ENCODE data around the gene PRUNE2. TPM values are rescaled to one million over a fixed set of nuclear protein-coding genes. Genes with fewer than 3 reads are reported as not detected.

Gene PRUNE2
- total RNA-seq, 1 donor from 2014 or later: under 0.01 TPM

DNA sequence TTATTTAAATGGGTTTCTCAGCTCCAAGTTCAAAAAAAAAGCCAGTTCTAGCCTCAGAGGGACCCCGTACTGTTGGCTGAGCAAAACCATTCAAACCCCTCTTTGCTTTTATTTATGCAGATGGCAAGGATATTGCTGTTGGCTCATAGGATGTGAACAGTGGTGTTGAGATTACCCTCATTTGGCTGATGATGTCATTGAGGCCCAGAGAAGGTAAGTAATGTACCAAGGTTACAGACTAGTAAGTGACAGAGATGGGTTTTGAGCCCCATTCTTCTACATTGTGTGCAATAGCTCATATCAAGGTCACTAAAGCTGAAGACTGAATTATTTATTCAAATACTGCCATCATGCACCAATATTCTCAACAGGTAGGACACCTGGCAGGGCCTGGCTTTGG lies 263.8 kb downstream of the PRUNE2 start:
- Histone ChIP-seq H3K4me3 (ENCODE audit: low read depth, low read length) (no peak overlapping the region), H3K36me3 (ENCODE audit: control insufficient read depth, insufficient read depth, low read length) (no peaks in the 10 kb centered on the region), H3K27me3 (ENCODE audit: control insufficient read depth, insufficient read depth, low read length) (no peaks in the 10 kb centered on the region)
- no peak for TF ChIP-seq CTCF (IDR thresholded peaks at IDR 0.05; ENCODE audit: insufficient read depth, low read length, severe bottlenecking)
- no peak for FAIRE-seq
- DNase-seq (ENCODE audit: low read depth): no peak

- no peaks in the 10 kb centered on the region for H3K36me3 ChIP-seq (ENCODE audit: control insufficient read depth, insufficient read depth, low read length)
- TF ChIP-seq CTCF (IDR thresholded peaks at IDR 0.05; ENCODE audit: insufficient read depth, low read length, severe bottlenecking): no peak
- no peak overlapping the region for H3K4me3 ChIP-seq (ENCODE audit: low read depth, low read length)
- H3K27me3 ChIP-seq (ENCODE audit: control insufficient read depth, insufficient read depth, low read length): no peaks in the 10 kb centered on the region
- DNase-seq (ENCODE audit: low read depth) (peak; percentile 30), FAIRE-seq (no peak)
These were observed 267.9 kb downstream of the PRUNE2 start for GRCh38 chr9:76638001-76638400.

- no peak overlapping the region for H3K4me3 ChIP-seq (ENCODE audit: low read depth, low read length)
- peak; percentile 58 for DNase-seq (ENCODE audit: low read depth)
- TF ChIP-seq CTCF (IDR thresholded peaks at IDR 0.05; ENCODE audit: insufficient read depth, low read length, severe bottlenecking): no peak
These were observed 268.5 kb downstream of the PRUNE2 start for GRCh38 chr9:76637416-76637815.

GRCh38 chr9:76634356-76635054 lies 271.4 kb downstream of the PRUNE2 start:
- no peaks in the 10 kb centered on the region for H3K36me3 ChIP-seq (ENCODE audit: control insufficient read depth, insufficient read depth, low read length)
- H3K27me3 ChIP-seq (ENCODE audit: control insufficient read depth, insufficient read depth, low read length): no peaks in the 10 kb centered on the region
- H3K4me3 ChIP-seq (ENCODE audit: low read depth, low read length): no peak overlapping the region
- TF ChIP-seq CTCF (IDR thresholded peaks at IDR 0.05; ENCODE audit: insufficient read depth, low read length, severe bottlenecking): no peak
- FAIRE-seq (no peak), DNase-seq (ENCODE audit: low read depth) (peak; percentile 80)

More at GRCh38 chr9:76637416-76637815, 268.5 kb downstream of the PRUNE2 start:
- Histone ChIP-seq H3K27me3 (ENCODE audit: control insufficient read depth, insufficient read depth, low read length) (no peaks in the 10 kb centered on the region), H3K36me3 (ENCODE audit: control insufficient read depth, insufficient read depth, low read length) (no peaks in the 10 kb centered on the region)
- FAIRE-seq: no peak

DNA sequence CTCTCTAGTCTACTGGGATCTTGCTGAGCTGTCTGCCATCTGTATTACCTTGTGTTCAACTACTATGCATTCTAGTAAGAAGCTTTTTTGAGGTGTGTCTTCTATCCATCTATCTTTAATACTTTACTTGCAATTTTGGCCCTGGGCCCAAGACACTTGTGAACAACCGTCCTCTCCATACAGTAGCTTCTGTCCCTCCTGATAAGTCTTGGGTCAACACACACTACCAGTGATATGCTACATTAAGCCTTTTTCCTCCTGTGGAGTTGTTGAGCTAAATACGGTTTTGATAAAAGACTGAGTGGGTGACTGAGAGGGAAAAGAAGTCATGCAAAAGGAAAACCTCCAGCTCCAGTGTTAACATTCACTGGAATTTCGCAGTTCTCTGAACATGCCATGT lies 275.0 kb downstream of the PRUNE2 start:
- no peak for FAIRE-seq
- DNase-seq (ENCODE audit: low read depth): no peak
- no peaks in the 10 kb centered on the region for H3K27me3 ChIP-seq (ENCODE audit: control insufficient read depth, insufficient read depth, low read length)
- TF ChIP-seq CTCF (IDR thresholded peaks at IDR 0.05; ENCODE audit: insufficient read depth, low read length, severe bottlenecking): no peak
- H3K36me3 ChIP-seq (ENCODE audit: control insufficient read depth, insufficient read depth, low read length): no peaks in the 10 kb centered on the region
- H3K4me3 ChIP-seq (ENCODE audit: low read depth, low read length): no peak overlapping the region

All from bronchial epithelial cell (primary cell).